Neural cell (in vitro differentiated cells): Measurements from ENCODE around the gene TMOD1. TPM values are rescaled to one million over a fixed set of nuclear protein-coding genes. Genes with fewer than 3 reads are reported as not detected.

ENCODE experiments used
- H2AFZ ChIP-seq: fragments of 200-600, 300-800 bp; sonication (generic), shearing (Covaris generic); 2 replicates; pipeline ENCODE4 v1.6.0; 2014; ENCODE audit warnings: low read depth, mild to moderate bottlenecking, antibody characterized with exemption, low read length, moderate library complexity
- H3F3A ChIP-seq: fragments of 200-600 bp; shearing (Covaris generic); 2 replicates; pipeline ENCODE4 v1.6.1; 2016; ENCODE audit warnings: mild to moderate bottlenecking, moderate library complexity, mixed read lengths, antibody characterized with exemption, low read length; ENCODE audit not compliant: insufficient read depth, poor library complexity, severe bottlenecking
- H3K27ac ChIP-seq: fragments of 200-600, 300-800 bp; sonication (generic), shearing (Covaris generic); 2 replicates; pipeline ENCODE4 v1.5.1; 2014; ENCODE audit warnings: mild to moderate bottlenecking, low read length, moderate library complexity
- H3K27me3 ChIP-seq: fragments of 300-800, 200-600 bp; sonication (generic), shearing (Covaris generic); 2 replicates; pipeline ENCODE4 v1.6.0; 2014; ENCODE audit warnings: mild to moderate bottlenecking, low read depth, low read length, moderate library complexity; ENCODE audit not compliant: insufficient read depth
- H3K36me3 ChIP-seq: fragments of 300-800, 200-600 bp; sonication (generic), shearing (Covaris generic); 2 replicates; pipeline ENCODE4 v1.5.1; 2014; ENCODE audit warnings: mild to moderate bottlenecking, antibody characterized with exemption, low read length, moderate library complexity; ENCODE audit not compliant: insufficient read depth
- H3K4me2 ChIP-seq: fragments of 300-800, 200-600 bp; sonication (generic), shearing (Covaris generic); 2 replicates; pipeline ENCODE4 v1.6.0; 2014; ENCODE audit warnings: mild to moderate bottlenecking, low read length
- H3K4me3 ChIP-seq: fragments of 300-800, 200-600 bp; sonication (generic), shearing (Covaris generic); 2 replicates; pipeline ENCODE4 v1.5.1; 2014; ENCODE audit warnings: mild to moderate bottlenecking, low read length, moderate library complexity
- H3K79me2 ChIP-seq: fragments of 200-600 bp; shearing (Covaris generic); replicated peaks from 2 replicates; pipeline ENCODE4 v1.6.0; 2014; ENCODE audit warnings: mild to moderate bottlenecking, low read length, moderate library complexity; ENCODE audit not compliant: insufficient read depth
- H3K9ac ChIP-seq: fragments of 300-800, 200-600 bp; sonication (generic), shearing (Covaris generic); 2 replicates; pipeline ENCODE4 v1.6.1; 2016; ENCODE audit warnings: mild to moderate bottlenecking, low read length, mixed read lengths
- H3K9me2 ChIP-seq: fragments of 200-600 bp; shearing (Covaris generic); 2 replicates; pipeline ENCODE4 v1.6.1; 2016; ENCODE audit warnings: mild to moderate bottlenecking, low read length, mixed read lengths; ENCODE audit not compliant: insufficient read depth
- H3K9me3 ChIP-seq: fragments of 200-600, 300-800 bp; sonication (generic), shearing (Covaris generic); 2 replicates; pipeline ENCODE4 v1.6.1; 2016; ENCODE audit warnings: mild to moderate bottlenecking, mixed run types, low read length, moderate library complexity, mixed read lengths
- H4K20me1 ChIP-seq: fragments of 200-600 bp; shearing (Covaris generic); 2 replicates; pipeline ENCODE4 v1.6.1; 2016; ENCODE audit warnings: mild to moderate bottlenecking, mixed run types; ENCODE audit not compliant: insufficient read depth
- EP300 ChIP-seq: fragments of 450-650 bp; conservative IDR thresholded peaks from 2 replicates; pipeline ENCODE4 v1.6.1; 2014; ENCODE audit warnings: antibody characterized with exemption, mild to moderate bottlenecking, moderate library complexity; ENCODE audit not compliant: poor library complexity, severe bottlenecking
- EZH2 ChIP-seq: fragments of 200-600, 300-800 bp; shearing (Covaris generic), sonication (generic); IDR thresholded peaks from 2 replicates; pipeline ENCODE4 v1.6.1; 2014; ENCODE audit warnings: antibody characterized with exemption, low read length, borderline replicate concordance, mild to moderate bottlenecking; ENCODE audit not compliant: insufficient read depth, poor library complexity, severe bottlenecking
- MXI1 ChIP-seq: fragments of 450-650 bp; conservative IDR thresholded peaks from 2 replicates; pipeline ENCODE4 v1.6.1; 2014; ENCODE audit warnings: antibody characterized with exemption, mild to moderate bottlenecking; ENCODE audit not compliant: poor library complexity, severe bottlenecking
- POLR2AphosphoS5 ChIP-seq: IDR thresholded peaks from 2 replicates; pipeline ENCODE4 v1.6.1; 2012
- RAD21 ChIP-seq: fragments of 450-650 bp; conservative IDR thresholded peaks from 2 replicates; pipeline ENCODE4 v1.6.1; 2014; ENCODE audit warnings: antibody characterized with exemption, mild to moderate bottlenecking, moderate library complexity
- SMC3 ChIP-seq: fragments of 450-650 bp; conservative IDR thresholded peaks from 2 replicates; pipeline ENCODE4 v1.6.1; 2014; ENCODE audit warnings: antibody characterized with exemption, mild to moderate bottlenecking, moderate library complexity; ENCODE audit not compliant: poor library complexity
- TAF1 ChIP-seq: IDR thresholded peaks from 2 replicates; pipeline ENCODE4 v1.6.1; 2012; ENCODE audit warnings: low read depth
- polyA plus RNA-seq: library from polyadenylated mRNA; depleted of rRNA; stranded (reverse); fragments of >200 nt; gene quantifications from 2 replicates; pipeline ENCODE4 v1.2.3, GENCODE V29; 2014
- TF ChIP-seq, protein P1 (sequence below): IDR thresholded peaks from 2 replicates; pipeline ENCODE4 v1.6.1; 2012; ENCODE audit warnings: borderline replicate concordance
- TF ChIP-seq, protein P2 (sequence below): fragments of 450-650 bp; IDR thresholded peaks from 2 replicates; pipeline ENCODE4 v1.5.1; 2014; ENCODE audit warnings: antibody characterized with exemption, mild to moderate bottlenecking, moderate library complexity; ENCODE audit not compliant: poor library complexity, severe bottlenecking

TMOD1 gene
- polyA plus RNA-seq, 1 donor from 2014 or later, result 0.17 TPM

DNA sequence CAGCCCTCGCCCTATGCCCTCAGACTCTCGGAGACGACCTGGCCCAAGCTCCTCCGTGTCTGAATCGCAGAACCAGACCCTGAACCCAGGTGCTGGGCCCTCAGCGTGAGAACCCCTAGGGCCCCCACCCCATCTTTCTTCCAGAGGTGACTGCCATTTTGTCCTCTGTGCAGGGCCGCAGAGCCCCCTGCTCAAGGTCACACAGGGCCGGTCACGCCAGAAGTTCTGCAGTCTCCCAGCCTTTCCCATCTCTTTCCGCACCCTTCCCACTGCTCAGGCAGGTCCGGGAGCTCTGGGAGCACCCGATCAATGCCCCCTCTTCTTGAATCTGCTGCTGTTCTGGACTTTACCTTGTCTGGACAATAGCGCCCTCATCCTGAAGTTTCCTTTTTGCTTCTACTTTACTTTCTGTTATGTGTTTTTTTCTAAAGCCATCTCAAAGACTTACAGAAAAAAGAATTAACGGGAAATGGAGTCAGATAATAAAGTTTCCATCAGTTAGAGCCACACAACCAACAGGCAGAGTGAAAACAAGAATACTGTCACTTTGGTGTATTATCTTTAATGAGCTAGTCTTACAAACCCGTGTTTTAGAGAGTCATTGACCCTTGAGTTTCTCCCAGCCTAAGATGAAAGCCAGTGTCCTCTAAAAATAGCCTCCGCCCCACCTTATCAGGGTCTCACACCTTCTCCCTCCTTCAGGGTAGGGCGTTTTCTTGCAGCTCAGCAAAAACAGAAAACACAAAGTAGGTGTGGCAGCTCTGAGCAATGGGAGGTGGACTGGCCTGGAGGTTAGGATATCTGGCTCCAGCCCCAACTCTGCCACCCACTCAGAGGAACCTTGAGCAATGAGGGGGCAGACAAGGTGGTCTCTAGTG is 1.8 kb downstream of the TMOD1 start:
- no peak overlapping the region for H3K4me3 ChIP-seq
- H3F3A ChIP-seq, result no peaks in the 10 kb centered on the region
- TF ChIP-seq TAF1 (no peak), EP300 (no peak), SMC3 (no peak), RAD21 (no peak), POLR2AphosphoS5 (no peak), EZH2 (no peak), MXI1 (no peak)
- TF ChIP-seq, protein P1, sequence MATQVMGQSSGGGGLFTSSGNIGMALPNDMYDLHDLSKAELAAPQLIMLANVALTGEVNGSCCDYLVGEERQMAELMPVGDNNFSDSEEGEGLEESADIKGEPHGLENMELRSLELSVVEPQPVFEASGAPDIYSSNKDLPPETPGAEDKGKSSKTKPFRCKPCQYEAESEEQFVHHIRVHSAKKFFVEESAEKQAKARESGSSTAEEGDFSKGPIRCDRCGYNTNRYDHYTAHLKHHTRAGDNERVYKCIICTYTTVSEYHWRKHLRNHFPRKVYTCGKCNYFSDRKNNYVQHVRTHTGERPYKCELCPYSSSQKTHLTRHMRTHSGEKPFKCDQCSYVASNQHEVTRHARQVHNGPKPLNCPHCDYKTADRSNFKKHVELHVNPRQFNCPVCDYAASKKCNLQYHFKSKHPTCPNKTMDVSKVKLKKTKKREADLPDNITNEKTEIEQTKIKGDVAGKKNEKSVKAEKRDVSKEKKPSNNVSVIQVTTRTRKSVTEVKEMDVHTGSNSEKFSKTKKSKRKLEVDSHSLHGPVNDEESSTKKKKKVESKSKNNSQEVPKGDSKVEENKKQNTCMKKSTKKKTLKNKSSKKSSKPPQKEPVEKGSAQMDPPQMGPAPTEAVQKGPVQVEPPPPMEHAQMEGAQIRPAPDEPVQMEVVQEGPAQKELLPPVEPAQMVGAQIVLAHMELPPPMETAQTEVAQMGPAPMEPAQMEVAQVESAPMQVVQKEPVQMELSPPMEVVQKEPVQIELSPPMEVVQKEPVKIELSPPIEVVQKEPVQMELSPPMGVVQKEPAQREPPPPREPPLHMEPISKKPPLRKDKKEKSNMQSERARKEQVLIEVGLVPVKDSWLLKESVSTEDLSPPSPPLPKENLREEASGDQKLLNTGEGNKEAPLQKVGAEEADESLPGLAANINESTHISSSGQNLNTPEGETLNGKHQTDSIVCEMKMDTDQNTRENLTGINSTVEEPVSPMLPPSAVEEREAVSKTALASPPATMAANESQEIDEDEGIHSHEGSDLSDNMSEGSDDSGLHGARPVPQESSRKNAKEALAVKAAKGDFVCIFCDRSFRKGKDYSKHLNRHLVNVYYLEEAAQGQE, result no peak
- TF ChIP-seq, protein P2, sequence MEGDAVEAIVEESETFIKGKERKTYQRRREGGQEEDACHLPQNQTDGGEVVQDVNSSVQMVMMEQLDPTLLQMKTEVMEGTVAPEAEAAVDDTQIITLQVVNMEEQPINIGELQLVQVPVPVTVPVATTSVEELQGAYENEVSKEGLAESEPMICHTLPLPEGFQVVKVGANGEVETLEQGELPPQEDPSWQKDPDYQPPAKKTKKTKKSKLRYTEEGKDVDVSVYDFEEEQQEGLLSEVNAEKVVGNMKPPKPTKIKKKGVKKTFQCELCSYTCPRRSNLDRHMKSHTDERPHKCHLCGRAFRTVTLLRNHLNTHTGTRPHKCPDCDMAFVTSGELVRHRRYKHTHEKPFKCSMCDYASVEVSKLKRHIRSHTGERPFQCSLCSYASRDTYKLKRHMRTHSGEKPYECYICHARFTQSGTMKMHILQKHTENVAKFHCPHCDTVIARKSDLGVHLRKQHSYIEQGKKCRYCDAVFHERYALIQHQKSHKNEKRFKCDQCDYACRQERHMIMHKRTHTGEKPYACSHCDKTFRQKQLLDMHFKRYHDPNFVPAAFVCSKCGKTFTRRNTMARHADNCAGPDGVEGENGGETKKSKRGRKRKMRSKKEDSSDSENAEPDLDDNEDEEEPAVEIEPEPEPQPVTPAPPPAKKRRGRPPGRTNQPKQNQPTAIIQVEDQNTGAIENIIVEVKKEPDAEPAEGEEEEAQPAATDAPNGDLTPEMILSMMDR, result no peak
- H3K9me2 ChIP-seq, result no peaks in the 10 kb centered on the region
- H4K20me1 ChIP-seq, result no peaks in the 10 kb centered on the region
- H3K27me3 ChIP-seq, result peaks cover 59% of the 10 kb centered on the region
- H2AFZ ChIP-seq, result no peak overlapping the region
- H3K79me2 ChIP-seq, result no peaks in the 10 kb centered on the region
- H3K36me3 ChIP-seq, result no peaks in the 10 kb centered on the region
- H3K27ac ChIP-seq, result no peak overlapping the region
- no peak overlapping the region for H3K4me2 ChIP-seq
- H3K9ac ChIP-seq, result no peak overlapping the region
- H3K9me3 ChIP-seq, result no peaks in the 10 kb centered on the region

DNA sequence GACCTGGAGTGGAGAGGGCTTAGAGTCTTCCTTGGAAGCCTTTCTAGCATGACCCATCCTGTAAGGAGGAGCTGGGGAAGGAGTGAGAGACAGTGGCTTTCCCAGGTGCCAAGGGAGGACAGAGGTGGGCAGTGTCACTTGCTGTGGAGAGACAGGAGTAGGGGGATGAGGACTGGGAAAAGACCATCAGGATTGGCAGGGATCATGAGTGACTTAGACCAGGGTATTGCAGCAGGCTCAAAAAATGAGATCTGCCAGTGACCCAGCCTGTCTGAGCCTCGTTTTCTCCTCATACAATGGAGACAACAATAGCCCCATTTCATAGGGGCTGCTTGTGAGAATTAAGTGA is 2.4 kb downstream of the TMOD1 start:
- Histone ChIP-seq H3F3A (no peaks in the 10 kb centered on the region), H3K36me3 (no peaks in the 10 kb centered on the region), H3K4me2 (no peak overlapping the region), H4K20me1 (no peaks in the 10 kb centered on the region), H2AFZ (no peak overlapping the region), H3K9ac (no peak overlapping the region), H3K79me2 (no peaks in the 10 kb centered on the region), H3K4me3 (no peak overlapping the region), H3K9me3 (no peaks in the 10 kb centered on the region), H3K27ac (no peak overlapping the region), H3K27me3 (peaks cover 58% of the 10 kb centered on the region), H3K9me2 (no peaks in the 10 kb centered on the region)
- TF ChIP-seq TAF1 (no peak), SMC3 (no peak), EP300 (no peak), MXI1 (no peak), POLR2AphosphoS5 (no peak)
- TF ChIP-seq, protein P2, result no peak
